NK-92 treated with Interleukin-12 subunit alpha and Interleukin-12 subunit beta, amount 100 ng/mL, for 24 hours (cell line): ENCODE results near the gene SCRT2.
"Not testable (repeated sequence)": the region's sequence is repeated elsewhere in the genome, so short reads cannot be mapped to it uniquely, and the experiment has no call there.

Experiments
- DNase-seq: peaks from one replicate; lab custom pipeline; 2025; lab: John Stamatoyannopoulos, UW

SCRT2 gene

DNA sequence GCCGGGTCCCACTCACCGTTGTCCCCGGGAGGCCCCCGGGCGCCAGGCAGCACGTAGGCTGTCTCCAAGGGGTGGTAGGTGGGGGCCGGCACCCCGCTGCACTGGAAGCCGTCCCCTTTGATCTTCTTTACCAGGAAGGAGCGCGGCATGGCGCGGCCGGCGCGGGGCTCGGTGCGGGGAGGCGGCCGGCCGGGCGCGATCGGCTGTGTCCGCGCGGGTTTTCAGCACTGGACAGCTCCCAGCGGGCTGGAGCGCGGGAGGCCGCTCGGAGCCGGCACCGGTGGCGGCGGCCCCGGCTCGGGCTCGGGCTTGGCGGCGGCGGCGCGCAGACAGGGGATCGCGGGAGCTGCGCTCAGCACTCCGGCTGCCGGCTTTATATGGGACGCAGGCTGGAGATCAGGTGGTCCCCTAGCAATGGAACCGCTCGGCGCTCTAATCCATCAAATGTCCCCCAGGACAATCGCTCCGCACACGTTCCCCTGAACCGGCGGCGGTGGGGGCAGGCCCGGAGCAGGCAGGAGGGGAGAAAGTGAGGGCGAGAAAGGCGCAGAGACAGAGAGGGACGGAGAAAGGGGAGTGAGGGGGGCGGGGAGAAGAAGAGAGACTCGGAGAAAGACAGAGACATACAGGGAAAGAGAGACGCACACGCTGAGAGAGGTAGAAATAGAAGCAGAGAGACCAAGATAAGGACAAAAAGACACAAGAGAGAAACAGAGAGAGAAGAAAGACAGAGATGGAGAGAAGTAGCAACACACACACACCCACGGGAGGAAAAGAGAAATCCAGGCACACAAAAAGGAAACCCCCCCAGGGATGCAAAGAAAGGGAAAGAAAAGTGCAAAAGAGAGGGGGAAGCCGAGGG, at the start of gene SCRT2:
SCRT2 (minus strand) TSS at position 350 of the 862 bp plus-strand sequence; CDS start at position 149, 201 bp downstream.
- DNase-seq, result no peak

DNA sequence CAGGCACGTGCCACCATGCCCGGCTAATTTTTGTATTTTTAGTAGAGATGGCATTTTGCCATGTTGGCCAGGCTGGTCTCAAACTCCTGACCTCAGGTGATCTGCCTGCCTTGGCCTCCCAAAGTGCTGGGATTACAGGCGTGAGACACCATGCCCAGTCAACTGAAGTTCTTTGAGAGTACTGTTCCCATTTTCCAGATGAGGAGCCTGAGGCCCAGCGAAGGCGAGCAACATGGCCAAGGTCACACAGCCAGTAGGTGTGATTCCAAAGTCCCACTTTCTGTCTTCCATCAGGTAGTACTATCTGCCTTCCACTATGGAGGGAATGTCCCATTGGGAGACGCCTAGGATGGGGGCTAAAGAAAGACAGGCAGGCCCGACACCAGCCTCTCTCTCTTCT, 49.2 kb upstream of the SCRT2 start:
- DNase-seq, result not testable (repeated sequence)

DNA sequence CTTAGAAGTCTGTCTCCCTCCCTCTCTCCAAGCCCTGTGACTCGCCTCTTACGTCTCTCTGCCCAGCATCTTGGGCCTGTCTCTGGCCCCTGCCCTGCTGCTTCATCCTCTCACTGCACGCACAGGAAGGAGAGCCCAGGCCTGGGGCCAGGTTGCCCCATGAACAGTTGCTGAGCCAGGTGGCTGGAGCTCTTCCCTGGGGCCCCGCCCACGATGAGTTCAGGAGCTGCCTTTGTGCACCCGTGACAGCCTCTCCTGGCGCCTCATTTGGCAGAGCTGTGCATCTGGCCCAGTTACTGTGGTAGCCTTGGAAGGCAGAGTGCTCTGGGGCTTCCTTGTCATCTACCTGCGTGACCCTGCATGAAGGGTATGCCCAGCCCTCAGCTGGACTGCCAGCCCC, 48.2 kb upstream of the SCRT2 start:
- DNase-seq, result no peak

DNA sequence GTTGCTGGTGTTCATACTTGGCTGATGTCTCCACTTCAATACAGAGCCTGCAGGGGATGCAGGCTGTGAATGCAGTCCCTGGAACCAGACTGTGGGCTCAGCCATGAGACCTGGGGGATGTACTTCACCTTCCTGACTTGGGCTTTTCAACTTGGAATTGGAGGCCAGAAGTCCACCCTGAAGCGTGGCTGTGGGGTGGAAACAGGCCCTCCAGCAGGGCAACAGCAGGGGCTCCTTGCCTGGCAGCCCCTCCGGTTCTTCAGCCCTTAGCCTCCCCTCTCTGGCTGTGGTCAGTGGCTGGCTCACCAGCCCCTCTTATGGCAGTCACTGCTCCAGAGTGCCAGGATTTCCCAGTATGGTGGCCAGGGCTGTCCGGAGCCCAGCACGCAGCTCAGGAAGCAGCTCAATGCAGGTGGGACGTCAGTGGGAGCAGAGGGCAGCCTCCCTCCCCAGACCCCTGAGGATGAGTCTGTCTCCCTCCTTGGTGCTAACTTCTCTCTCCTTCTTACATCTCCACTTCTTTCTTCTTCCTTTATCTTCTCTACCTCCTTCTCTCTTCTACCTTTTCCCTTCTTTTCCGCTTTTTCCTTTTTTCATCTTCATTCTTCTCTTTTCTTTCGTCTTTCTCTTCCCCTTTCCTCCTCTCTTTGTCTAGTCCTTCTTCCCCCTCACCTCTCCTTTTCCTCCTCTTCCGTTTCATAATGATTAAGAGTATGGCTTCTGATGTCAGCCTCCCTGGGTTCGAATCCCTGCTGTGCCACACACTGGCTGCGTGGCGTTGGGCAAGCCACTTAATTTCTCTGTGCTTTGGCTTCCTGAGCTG, 47.4 kb upstream of the SCRT2 start:
- DNase-seq, result no peak

DNA sequence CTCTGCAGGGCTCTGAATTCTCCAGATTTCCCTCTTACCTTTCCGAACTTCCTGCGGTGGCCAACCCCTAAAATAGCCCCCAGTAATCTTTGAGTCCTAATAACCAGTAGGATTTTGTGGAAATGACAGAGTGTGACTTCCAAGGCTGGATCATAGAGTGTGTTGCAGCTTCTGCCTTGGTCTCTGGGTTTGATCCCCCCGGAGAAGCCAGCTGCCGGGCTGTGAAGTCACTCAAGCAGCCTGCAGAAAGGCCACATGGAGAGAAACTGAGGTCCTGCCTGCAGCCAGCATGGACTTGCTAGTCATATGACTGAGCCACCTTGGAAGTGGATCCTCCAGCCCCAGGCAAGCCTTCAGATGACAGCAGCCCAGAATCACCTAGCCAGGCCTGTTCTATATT, 46.3 kb upstream of the SCRT2 start:
- DNase-seq, result no peak

DNA sequence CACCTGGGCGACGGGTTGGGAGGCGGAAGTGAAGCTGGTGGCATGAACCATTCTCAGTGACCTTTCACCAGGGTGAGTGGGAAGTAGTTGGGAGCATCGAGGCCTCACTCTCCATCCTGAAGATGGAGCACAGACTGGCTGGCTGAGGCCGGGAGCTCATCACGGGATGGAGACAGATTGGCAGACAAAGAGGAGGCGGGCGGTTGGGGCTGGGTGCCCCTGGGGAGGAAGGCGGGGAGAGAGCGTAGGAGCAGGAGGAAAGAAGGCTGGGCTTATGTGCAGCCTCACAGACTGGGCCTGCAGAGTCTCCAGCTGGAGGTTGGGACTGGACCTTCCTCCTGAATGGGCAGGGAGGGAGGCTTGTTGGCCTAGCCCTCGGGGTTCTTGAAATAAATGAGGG, 44.2 kb upstream of the SCRT2 start:
- DNase-seq, result no peak

DNA sequence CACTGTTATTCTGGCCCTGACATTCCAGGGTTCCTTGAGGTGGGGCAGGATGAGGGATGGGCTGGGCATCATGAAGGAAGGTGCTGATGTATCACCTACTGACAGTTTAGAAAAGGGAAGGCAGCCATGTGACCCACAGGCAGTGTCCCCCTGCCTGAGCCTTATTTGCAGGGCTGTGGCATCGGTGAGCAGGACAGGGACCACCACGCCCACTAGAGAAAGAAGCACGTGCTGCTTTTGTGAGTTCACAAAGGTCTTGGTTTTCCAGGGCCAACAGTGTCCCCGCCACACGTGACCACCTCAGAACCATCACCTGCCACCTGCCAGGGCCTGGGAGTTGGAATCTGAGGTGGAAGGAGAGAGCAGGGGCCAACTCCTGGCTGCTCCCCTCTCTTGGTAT, 43.5 kb upstream of the SCRT2 start:
- DNase-seq, result no peak

DNA sequence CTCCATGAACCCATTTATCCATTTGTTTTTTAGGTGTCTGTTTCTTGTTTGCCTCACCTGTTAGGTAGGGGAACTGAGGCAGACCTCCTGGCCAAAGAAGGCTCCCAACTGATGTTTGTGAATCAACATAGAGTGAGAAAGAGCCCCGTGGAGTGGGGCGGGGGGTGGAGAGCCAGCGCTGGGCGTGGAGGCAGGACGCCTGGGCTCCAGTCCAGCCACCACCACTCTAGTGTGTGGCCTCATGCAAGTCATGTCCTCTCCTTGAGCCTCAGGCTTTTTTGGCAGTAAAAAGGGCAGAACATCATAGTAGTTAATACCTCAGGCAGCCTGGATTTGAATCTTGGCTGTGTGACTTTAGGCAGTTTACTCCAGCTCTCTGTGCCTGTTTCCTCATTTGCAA, 42.2 kb upstream of the SCRT2 start:
- DNase-seq, result no peak

DNA sequence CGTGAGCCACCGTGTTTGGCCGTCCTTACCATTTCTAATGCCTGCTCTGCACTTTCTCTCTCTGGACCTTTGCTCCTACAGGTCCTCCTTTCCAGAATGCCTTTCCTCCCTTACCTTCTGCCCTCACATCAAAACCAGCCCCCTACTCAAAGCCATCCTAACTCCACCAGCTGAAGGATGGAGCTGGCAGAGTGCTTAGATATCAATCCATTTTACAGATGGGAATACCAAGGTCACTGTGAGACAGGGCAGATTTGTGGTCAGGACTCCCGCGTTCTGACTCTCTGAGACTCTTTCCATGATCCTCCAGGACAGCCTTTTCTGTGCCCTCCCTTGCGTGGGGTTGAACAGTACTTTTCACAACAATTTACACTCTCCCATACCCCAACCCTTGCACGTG, 41.7 kb upstream of the SCRT2 start:
- no peak for DNase-seq

DNA sequence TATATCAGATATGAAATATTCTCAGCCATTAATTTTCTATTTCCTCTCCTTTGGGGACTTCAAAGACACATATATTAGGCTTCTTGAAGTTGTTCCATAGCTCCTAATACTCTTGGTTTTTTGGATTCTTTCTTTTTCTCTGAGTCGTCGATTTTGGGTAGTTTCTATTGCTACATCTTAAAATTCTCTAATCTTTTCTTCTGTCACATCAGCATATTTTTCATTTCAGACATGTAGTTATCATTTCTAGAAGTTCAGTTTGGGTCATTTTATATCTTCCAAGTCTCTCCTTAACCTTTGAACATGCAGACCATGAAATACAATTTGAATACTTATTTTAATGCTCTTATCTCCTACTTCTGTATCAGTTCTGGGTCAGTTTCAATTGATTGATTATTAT, 38.9 kb upstream of the SCRT2 start:
- no peak for DNase-seq

DNA sequence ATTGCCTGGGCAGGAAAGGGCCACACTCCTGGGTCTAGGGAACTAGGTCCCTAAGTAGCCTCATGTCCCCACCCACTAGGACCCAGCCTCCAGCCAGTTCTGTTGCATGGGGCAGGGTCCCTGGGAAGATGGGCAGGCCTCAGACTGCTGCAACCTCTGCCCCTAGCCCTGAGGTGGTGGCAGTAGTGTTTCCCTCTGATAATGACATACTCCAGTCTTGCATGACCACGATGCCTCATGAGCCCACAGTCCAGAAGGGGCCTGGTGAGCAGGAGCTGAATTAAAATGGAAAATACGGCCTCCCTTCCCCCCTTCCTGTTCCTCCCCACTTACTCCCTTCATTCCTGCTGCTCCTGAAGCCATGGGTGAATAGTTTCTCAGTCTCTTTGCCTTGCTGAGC, 36.0 kb upstream of the SCRT2 start:
- no peak for DNase-seq

DNA sequence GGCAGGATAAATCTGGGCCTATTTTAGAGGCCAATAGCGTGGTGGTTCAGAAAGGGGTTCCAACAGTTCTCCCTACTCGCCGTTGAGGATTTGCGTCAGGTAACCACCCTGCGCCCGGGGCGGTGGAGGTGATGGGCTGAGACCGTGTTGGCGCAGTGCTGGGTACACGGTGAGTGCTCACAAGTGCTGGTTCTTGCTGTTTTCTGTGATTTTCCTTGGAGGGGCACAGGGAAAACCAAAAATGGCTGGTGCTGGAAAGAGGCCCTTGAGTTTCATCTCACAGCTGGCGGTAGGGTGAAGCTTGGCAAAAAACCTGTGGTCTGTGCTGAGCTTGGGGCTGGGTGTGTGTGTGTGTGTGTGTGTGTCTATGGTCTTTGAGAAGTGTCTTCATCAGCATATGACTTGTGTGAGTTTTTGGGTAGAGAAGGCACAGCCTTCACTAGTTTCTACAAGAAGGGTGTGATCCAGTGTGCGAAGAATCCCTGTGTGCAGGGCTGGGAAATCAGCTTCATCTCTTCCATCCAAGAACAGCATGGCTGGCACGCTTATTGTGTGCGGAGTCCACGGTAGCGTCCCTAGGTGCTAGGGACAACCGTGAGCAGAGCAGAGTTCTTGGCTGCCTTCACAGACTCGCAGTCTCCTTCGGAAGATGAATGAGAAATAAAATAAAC, 35.3 kb upstream of the SCRT2 start:
- no peak for DNase-seq

DNA sequence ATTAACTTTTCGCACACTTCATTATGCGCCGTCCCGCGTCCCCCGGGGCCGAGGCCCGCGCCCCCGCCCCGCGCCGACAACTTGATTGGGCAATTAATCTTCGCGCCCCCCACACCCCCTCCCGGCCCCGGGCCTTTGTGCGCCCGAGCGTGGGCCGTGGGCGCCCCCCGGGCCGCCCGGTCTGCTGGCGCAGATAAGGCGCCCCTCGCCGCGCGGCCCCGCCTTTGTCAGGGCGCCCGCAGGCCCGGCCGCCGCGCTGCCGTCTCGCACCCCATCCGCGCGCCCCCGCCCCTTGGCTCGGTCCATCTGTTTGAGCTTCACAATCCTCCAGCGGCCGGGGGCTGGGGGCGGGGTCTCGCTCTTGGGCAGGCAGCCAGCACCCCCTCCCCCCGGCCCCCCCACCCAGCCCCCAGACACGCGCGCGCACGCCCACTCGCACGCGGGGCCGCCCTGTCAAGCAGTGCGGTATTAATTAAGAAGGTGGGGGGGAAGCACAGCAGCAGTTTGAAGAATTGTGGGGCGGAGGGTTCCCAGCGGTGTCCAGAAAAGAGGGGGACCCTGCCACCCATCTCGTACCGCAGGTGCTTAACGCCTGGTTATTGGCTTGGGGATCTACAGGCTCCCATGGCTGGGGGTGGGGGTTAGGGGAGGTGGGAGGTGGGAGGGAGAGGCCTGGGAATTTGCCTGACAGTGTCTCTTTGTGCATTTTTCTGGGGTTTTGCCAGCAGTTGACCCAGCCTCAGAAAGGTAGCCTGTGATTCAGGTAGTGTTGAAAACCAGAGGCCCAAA, 34.6 kb upstream of the SCRT2 start:
- DNase-seq, result no peak

DNA sequence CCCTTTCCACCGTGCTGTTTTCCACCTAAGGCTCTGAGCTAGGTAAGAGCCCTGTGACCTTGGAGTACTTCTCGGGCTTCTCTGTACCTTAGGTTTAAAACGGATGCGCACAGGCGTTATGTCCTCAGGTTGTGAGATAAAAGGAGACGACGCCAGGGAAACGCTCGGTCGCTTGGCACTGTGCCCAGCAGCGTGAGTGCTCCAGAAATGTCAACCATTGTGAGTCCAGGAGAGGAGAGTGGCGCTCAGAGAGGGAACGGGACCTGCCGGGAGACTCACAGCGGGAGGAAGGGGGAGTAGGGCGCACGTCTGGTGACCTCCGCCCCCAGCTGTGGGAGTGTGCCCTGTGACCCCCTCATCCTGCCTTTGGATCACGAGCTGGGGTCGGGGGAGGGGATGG, 33.8 kb upstream of the SCRT2 start:
- DNase-seq, result no peak

DNA sequence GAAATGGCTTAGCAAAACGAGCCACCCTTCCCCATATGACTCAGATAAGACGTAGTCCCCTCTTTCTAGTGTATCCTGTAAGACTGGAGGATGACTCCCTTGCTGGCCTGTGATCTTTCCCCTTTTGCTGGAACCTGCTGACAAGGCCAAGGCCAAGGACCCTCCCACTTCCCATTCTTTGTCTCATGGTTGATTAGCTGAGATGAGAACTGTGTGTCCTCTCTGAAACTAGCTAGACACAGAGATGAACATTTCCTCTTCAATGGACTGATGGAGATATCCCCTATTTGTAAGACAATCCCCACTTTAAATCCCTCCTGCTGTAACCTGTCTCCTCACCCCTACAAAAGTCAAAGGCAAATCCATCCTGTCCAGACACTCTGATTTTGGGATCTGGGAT, 33.4 kb upstream of the SCRT2 start:
- DNase-seq, result no peak

DNA sequence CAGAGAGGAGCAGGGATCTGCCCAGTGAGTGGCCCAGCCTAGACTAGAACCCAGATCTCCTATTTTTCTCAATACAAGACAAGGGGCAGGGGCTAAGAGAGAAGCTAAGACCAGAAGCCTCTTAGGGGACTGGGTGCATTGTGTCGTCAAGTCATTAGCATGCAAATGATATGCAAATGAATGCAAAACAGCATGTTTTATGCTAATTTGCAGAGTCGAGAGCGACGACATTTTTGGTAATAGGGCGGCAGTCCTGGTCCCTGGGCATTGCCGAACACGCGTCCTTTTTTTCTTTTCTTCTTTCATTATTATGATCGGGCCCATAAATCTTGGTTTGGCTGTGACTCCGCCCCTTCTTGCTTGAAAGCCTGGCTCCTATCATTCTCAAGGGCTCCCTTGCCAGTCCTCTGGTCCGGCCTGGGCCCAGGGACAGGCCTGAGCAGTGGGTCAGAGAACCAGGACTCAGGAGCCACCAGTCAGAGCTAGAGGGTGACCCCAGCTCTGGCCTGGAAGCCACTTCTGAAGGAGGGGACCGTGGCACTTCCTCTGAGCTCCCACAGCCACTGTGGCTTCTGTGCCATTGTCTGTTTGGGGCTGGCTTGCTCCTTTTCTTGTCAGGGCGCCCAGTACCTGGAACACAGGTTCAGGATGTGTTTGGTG, 32.0 kb upstream of the SCRT2 start:
- DNase-seq, result no peak

DNA sequence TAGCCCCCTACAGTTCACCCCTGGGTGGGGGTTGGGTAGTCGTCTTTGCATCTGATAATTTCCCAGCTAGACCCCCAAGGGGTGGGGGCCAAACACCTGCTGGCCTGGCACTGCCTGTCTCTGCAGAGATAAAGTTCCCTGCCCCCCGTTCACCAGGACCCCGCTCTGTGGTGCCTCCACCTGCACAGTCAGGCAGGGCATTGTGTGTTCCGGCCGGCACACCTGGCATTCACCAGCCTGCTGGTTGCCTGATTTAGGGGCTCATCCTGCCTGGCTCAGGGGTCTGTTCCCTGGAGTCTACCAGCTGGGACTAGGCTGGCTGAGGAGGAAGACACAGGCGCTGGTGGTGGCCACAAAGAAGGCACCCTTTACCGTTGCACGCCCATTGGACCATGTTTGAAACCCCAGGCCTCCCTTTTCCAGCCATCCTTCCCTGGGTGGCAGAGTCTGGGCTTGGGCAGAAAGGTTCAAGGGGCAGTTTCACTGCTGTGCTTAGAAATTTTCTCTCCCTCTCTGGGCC, 30.8 kb upstream of the SCRT2 start:
- DNase-seq, result no peak

DNA sequence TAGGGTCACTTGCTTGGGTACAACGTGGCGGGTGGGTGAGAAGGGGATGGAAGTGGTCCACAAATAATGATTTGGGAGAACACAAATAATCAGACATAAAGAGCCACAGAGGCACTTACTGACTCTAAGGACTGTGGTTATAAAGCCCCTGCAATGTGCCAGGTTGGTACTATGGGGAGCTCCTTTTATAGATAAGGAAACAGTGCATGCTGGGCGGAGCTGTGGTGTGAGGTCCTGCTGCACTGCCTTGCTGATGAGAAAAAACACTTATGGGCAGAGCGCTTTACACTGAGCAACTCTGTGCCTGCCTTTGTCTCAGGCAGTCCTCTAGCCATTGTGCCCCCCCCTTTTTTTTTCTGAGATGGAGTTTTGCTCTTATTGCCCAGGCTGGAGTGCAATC, 29.1 kb upstream of the SCRT2 start:
- no peak for DNase-seq

DNA sequence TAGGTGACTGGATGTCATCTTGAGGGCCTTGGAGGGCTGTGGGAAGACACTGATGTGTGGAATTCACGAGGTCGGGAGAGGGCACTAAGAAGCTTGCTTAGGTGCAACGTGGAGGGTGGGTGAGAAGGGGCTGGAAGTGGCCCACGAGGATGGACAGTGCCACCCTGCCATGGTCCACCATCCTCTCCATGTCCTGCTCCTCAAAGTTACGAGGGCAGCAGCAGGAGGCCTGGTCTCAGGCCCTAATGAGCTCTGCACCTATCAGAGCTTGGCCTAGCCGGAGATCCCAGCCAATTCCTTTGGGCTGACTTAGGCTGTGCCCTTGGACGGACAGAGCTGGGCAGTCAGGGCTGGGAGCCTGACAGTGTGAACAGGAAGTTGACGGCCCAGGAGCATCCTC, 27.8 kb upstream of the SCRT2 start:
- no peak for DNase-seq

DNA sequence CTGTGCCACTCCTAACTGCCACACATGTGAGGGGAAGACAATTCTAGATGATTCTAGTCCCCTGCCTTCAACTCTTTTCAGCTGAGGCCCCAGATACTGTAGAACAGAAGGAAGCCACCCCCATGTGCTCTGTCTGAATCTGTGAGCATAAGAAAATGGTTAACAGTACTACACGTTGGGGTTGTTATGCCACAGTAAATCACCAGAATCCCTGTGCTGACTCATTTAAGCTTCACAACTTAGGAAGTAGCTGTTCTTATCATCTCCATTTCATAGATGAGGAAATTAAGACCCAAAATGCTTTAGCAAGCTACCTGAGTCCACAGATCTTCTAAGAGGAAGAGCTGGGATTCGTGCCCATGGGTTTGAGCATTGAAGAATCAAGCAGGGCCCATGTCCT, 27.4 kb upstream of the SCRT2 start:
- no peak for DNase-seq
